ENCODE measurements around the gene HOXB5. TPM values are rescaled to one million over a fixed set of nuclear protein-coding genes. Genes with fewer than 3 reads are reported as not detected.
A peak's percentile ranks its signal among the peaks of the same experiment; 100 is the strongest.

The HOXB5 gene
- total and polyA plus RNA-seq, 2 donors (not counting 1 experiment from before 2014, with no cell fraction given), result not detected

- Mint-ChIP-seq H3K4me1 (peaks cover 4% of the 10 kb centered on the region), H3K9me3 (ENCODE audit: insufficient read depth) (no peaks in the 10 kb centered on the region), H3K4me3 (peak overlapping the region; percentile 85), H3K27ac (no peak overlapping the region), H3K27me3 (peaks cover 37% of the 10 kb centered on the region)
- no peaks in the 10 kb centered on the region for H3K36me3 ChIP-seq (replicated peaks in 1 of 2; ENCODE audit: control extremely low read depth in 1 of 2, control insufficient read depth in 1 of 2, extremely low read depth in 1 of 2, insufficient read depth in 2 of 2, low read length in 1 of 2)
- no peak overlapping the region for H3K9ac ChIP-seq (ENCODE audit: low read length)
- ChIA-PET CTCF (no interaction called here), POLR2A (no interaction called here)
- DNase-seq, result no peak
- TF ChIP-seq EZH2 (IDR thresholded peaks at IDR 0.05; ENCODE audit: borderline replicate concordance, insufficient read depth, low read depth, low read length, poor library complexity, severe bottlenecking) (no peak), CTCF (IDR thresholded peaks at IDR 0.05) (no peak)
- intact Hi-C loops (cut with micrococcal nuclease), result no loop called here
- peaks cover 0 to 4% of the 10 kb centered on the region in 2 donors for H3K4me1 ChIP-seq (ENCODE audit: control insufficient read depth in 2 of 2, insufficient read depth in 2 of 2, low read length in 2 of 2)
- no peaks in the 10 kb centered on the region for H4K20me1 ChIP-seq (ENCODE audit: control insufficient read depth, insufficient read depth, low read length, poor library complexity, severe bottlenecking)
- peak overlapping the region; percentile 59 for H3K4me2 ChIP-seq (replicated peaks; ENCODE audit: low read depth, low read length, poor library complexity, severe bottlenecking)
- peaks cover 0 to 7% (median 0%) of the 10 kb centered on the region in 3 donors for H3K9me3 ChIP-seq (ENCODE audit: control extremely low read depth in 1 of 3, control insufficient read depth in 2 of 3, insufficient read depth in 1 of 3, low read length in 2 of 3)
- no peak overlapping the region for H3K27ac ChIP-seq (ENCODE audit: low read length in 2 of 2)
- peak overlapping the region in 1 of 5 experiments; percentile 12 for H3K4me3 ChIP-seq (ENCODE audit: control extremely low read depth in 1 of 5, extremely low read depth in 1 of 5, insufficient read depth in 1 of 5, low read depth in 2 of 5, low read length in 4 of 5)
- ATAC-seq (ENCODE audit: low read depth), result peak; percentile 14
- peaks cover 0 to 31% (median 10%) of the 10 kb centered on the region in 4 experiments for H3K27me3 ChIP-seq (replicated peaks in 1 of 4; ENCODE audit: control extremely low read depth in 1 of 4, control insufficient read depth in 3 of 4, insufficient read depth in 4 of 4, low read length in 3 of 4)
- H2AFZ ChIP-seq (ENCODE audit: insufficient read depth, low read depth, low read length, poor library complexity, severe bottlenecking), result no peak overlapping the region
- WGBS (ENCODE audit: insufficient coverage), result 9% methylated on average over 24 of the region's 36 CpGs
- no peaks in the 10 kb centered on the region for H3K79me2 ChIP-seq (ENCODE audit: control insufficient read depth, insufficient read depth, low read length)
These were observed 38.0 kb downstream of the HOXB5 start for GRCh38 chr17:48555258-48556228.
